GM21619 (cell line): ENCODE data around the gene SLMAP.
"Not testable (repeated sequence)": the region's sequence is repeated elsewhere in the genome, so short reads cannot be mapped to it uniquely, and the experiment has no call there.

Source experiments
- ATAC-seq: cut with Tn5 transposase; IDR thresholded peaks from one replicate; pipeline ENCODE4 v1.9.1; 2021; ENCODE audit not compliant: unreplicated experiment

The SLMAP gene

DNA sequence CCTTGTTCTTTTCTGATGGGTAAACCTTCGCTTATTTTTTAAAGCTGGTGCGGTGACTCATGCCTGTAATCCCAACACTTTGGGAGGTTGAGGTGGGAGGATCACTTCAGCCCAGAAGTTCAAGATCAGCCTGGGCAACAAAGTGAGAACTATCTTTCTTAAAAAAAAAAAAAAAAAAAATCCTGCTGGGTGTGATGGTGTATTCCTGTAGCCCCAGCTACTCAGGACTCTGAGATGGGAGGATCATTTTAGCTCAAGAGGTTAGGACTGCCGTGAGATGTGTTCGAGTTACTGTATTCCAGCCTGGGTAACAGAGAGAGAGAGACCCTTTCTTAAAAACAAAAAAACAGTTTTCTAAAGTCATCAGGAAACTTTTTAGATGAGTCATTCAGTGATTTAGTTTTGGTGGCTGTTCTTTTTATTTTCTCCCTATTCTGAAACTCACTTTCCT, 37.7 kb downstream of the SLMAP start:
- no peak for ATAC-seq

DNA sequence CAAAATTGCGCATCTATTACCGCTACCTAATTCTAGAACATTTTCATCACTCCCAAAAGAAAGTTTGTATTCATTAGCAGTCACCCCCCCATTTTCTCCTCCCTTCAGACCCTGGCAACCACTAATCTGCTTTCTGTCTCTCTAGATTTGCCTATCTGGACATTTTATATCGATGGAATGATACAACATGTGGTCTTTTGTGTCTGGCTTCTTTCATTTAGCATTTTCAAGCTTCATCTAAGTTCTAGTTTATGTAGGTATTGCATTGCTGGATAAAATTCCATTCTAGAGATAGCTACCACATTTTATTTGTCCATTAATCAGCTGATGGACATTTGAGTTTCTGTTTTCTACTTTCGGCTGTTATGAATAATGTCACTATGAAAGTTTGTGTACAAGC, 38.4 kb downstream of the SLMAP start:
- no peak for ATAC-seq

DNA sequence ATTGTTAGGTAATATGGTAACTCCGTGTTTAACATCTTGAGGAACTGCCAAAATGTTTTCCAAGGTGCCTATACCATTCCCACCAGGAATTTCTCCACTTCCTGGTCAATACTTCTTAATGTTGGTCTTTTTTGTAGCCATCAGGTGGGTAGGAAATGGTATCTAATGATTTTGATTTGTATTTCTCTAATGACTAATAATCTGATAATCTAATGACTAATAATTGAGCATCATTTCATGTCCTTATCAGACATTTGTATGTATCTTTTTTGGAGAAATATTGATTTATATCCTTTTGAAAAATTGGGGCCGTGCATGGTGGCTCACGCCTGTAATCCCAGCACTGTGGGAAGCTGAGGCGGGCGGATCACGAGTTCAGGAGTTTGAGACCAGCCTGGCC, 38.8 kb downstream of the SLMAP start:
- no peak for ATAC-seq

DNA sequence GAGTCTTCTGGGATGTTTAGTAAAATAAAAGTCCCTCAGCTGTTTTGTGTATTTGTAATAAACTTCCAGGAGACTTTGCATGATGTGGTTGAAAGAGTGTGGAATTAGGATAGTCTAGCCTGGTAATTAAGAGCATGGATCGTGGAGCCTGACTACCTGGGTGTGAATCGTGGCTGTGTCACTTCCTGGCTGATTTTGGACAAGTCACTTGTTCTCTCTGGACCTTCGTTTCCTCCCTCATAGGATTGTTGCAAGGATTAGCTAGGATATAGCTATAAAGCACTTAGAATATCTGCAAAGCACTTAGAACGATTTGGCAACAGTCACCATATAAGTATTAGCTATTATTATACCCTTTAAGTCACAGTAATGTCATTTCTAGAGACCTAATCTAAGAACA, 40.2 kb downstream of the SLMAP start:
- ATAC-seq = no peak

DNA sequence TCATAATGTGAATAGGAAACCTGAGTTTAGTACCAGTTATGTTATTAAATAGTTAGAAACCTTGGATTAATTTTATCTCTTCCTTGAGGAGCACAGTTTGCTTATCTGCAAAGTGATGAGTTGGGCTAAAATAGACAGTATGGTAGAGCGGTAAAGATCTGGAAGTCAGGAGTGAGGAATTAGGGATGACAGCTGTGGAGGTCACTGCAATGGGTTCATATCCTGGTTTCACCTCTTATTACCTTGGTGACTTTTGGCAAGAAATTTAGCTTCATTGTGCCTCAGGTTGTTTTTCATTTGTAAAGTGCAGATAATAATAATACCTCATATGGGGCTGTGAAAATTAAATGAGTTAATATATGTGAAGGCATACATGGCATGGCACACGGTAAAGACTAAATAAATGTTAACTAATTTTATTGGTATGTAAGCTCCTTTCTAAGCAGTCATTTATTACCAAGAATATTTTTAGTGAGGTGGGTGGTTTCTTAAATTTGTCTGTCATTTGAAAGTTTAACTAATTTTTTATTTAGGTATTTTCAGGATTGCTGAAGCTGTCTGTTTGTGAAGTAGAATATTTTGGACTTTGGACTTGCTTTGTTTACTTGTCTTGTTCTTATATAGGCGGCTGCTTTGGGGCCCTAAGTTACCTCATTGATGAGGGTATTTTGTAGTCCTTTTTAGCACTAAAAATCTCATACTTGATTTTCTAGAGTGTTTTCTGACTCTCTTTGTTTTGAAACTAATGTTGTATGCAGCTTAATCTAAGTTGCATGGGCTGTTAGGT, 41.8 kb downstream of the SLMAP start:
- ATAC-seq = no peak

DNA sequence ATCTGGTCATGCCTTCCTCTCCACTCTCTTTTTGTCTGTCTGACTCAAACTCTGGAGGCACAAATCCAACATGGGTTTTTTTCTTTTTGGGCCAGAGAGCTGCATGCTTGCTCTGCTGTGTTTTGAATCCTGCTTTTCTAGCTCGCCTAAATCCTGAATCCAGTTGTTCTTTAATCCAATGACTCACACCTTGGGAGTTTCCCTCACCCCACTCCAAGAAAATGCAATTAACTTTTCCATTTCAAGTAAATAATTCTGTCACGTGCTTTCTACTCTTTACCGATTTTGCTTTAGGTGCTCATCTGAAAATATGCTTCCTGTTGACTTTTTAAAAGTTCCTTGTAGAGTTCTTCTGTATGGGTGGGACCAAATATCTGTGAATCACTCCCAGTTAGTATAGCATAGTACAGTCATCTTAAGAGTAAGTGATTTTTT, 47.6 kb downstream of the SLMAP start:
- ATAC-seq = no peak

DNA sequence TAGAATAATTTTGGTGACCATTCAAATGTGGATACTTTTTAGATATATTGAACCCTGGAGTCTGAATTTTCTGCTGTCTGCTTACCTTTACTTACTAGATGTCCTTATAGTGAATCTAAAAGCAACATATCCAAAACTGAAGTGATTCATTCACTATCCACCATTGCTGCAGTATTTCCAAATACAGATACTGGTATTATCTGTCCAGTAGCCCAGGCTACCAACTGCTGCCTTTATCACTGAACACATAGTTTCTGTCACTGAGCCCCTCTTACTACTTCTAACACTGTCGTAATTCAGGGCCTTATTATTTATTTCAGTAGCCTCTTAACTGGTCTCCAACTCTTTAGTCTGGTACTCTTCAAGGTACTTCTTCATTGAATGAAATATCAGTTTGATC, 49.2 kb downstream of the SLMAP start:
- ATAC-seq = no peak

DNA sequence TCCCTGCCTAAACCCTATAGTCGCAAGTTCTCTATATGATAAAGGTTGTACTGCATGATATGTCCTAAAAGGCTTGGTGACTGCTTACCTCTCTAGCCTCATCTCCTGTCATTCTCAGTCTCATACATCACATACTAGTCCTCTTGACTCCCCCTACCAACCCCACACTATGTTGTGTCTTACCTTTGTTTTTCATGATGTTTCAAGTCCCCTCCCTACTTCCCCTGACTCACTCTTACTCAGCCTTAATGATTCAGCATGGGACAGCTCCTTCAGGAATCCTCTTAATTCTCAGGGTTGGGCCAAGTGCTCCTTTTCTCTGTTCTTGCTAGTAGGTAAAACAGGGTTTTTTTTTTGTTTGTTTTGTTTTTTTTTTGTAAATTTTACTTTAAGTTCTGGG, 49.6 kb downstream of the SLMAP start:
- no peak for ATAC-seq

DNA sequence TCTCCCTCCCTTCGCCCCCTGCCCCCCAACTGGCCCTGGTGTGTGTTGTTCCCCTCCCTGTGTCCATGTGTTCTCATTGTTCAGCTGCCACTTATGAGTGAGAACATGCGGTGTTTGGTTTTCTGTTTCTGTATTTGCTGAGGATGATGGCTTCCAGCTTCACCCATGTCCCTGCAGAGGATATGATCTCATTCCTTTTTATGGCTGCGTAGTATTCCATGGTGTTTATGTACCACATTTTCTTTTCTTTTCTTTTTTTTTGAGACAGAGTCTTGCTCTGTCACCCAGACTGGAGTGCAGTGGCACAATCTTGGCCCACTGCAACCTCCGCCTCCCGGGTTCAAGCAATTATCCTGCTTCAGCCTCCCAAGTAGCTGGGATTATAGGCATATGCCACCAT, 50.1 kb downstream of the SLMAP start:
- ATAC-seq = not testable (repeated sequence)

DNA sequence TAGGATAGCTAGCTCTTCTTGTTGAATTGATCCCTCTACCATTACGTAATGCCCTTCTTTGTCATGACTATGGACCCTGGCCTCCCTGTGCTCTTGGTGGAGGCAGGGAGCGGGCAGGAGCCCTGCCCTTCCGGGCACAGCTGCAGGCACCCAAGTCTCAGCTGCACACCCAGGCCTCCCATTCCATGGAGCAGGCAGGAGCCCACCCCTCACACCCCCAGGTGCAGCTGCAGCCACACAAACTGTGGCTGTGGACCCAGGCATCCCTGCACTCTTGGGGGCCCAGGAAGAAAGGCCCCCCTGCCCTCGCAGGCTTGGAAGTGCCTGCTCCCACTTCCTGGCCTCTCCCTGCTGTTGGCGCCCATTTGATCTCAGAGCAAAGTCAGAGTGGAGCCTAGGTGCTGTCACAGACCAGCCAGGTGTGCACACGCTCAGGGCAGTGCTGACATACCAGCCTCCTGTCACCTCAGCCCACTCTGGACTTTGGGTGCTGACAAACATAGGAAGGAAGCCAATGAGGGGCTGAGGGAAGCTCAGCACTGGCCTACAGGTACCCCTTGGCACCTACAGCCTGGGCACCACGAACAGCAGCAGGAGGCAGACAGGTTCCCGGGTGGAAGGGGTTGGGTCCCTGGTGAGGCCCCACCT, 53.0 kb downstream of the SLMAP start:
- ATAC-seq = no peak

DNA sequence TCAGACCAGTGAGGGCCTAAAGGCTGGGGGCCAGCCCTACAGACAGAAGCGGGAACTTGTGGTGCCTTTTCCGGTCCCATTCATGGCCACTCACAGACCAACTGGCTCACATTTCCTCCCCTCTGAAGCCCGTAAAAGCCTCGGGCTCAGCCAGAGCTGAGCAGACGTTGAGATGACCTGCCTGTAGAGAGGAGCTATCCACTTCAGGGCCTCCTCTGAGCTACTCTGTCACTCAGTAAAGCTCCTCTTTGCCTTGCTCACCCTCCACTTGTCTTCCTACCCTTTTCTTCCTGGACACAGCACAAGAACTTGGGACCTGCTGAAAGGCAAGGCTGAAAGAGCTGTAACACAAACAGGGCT, 53.5 kb downstream of the SLMAP start:
- ATAC-seq = no peak

DNA sequence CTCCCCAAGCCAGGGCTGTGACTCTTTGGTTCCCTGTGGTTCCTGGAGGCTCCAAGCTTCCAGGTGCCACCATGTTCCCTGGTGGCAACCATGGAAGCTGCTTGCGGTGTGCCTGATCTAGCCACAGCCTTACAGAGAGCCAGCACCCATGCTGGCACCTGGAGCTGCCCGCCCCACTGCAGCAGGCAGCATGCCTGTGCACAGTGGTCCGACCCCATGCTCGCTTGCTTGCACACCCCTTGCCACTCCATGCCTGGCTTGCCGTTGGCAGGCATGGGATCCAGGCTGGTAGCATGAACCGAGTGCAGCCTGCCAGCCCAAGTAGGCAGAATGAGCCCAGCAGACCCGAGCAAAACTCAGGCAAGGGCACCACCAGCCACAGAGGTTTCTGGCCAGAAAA, 53.9 kb downstream of the SLMAP start:
- ATAC-seq = no peak

DNA sequence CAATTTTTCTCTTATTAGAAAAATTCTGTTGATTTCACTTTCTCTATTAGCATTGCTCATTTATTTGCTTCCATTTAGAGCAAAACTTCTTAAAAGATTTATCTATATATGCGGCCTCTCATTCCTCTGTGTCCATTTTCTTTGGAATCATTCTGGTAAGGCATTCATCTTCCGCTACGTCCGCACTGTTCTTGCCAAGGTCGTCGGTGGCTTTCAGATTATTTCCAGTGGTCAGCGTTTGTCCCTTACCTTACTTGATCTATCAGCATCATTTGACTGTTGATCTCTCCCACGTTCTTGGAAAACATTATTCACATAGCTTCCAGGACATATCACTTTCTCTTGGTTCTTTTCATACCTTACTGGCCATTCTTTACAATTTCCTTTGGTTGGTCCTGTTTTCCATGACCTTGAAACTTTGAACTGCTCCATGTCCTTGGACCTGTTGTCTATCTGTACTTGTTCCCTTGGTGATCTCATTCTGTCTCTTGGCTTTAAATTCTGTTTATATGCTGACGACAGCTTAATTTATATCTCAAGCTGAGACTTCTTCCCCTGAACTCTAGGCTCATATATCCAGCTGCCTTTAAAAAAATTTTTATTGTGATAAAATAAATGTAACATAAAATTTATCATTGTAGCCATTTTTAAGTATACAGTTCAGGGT, 54.5 kb downstream of the SLMAP start:
- no peak for ATAC-seq

DNA sequence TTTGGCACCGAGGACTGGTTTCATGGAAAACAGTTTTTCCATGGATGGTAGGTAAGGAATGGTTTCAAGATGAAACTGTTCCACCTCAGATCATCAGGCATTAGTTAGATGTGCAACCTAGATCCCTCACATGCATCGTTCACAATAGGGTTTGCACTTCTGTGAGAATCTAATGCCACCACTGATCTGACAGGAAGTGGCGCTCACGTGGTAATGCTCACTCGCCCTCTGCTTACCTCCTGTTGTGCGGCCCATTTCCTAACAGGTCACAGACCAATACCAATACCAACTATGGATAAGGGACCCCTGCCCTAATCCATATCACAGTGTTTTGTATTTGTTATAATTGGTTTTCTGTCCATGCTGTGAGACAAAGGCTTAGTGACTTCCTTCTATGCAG, 58.9 kb downstream of the SLMAP start:
- peak; percentile 48 for ATAC-seq

DNA sequence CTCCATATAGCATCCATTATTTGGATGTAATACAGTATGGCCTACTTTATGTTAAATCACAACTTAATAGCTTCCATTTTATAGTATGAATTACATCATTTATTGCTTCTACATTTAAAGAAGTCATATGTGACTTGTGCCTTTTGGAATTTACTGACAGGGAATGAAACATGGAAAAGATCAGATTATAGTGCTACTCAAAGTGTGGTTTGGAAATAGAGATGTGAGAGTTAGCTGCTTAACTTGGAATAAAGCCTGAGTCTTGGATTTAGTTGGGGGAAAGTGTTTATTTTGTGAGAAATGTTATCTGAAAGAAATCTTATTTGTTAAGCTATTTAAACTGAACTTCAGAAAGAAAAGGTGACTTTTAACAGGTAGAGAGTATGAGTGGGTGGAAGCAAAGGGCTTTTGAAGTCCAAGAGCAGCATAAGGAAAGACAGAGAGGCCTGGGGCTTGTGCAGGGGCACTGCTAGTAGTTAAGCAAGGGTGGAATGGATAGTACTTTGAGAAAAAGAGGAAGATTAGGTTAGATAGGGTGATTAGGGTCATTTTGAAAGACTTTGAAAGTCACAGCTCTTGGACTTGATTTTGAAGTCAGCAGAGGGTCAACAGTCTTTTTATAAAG, 60.5 kb downstream of the SLMAP start:
- no peak for ATAC-seq

DNA sequence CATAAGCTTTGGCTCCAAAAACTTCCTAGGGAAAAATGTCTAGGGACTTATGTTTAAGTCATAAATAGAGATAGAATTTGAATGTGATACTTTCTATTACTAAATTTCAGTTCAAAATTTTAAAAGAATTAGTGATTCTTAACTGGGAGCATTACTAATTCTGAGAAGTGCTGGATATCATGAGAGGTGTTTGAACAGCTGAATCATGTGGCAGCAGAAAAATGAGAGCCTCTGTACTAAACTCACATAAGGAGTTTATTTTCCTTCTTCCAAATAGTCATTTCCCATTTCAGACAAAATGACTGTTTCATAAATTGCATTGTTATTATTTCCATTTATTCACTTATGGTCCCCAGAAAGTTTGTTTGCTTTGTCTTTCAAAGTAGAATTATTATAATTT, 62.7 kb downstream of the SLMAP start:
- ATAC-seq = no peak

DNA sequence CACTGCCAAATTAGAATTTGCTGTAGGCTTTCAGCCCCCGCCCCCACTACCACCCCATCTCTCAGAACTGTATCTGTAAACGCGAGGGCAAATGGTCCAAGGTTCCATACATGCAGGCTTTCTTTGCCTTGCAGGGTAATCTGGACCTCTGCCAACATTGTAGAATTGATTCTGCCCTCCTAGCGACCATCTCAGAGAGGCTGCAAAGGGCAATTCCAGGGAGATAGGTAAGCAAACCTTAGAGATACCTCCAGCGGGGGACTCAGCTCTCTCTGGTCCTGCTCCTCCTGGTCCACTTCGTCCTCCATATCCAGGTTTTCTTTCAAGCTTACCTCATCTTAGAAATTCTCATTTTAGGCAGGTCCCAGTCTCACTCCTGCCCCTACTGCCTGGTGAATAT, 64.4 kb downstream of the SLMAP start:
- ATAC-seq = no peak

DNA sequence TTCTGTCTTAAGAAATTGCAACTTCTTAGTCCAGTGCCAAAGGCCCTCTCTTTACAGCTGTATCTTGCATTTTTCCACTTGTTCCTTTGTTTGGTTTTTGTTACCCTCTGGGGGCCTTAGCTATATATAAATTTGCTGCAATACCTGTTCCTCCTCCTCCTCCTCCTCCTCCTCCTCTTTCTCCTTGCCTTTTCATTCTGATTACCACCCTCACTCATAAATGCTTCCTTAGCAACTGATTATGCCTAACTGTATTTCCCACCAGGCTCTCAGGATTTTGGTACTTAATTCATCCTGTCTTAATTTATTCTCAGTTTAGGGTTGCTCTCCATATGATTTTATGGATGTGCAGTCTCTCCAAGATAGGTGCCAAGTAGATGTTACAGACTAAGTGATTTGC, 65.7 kb downstream of the SLMAP start:
- no peak for ATAC-seq

DNA sequence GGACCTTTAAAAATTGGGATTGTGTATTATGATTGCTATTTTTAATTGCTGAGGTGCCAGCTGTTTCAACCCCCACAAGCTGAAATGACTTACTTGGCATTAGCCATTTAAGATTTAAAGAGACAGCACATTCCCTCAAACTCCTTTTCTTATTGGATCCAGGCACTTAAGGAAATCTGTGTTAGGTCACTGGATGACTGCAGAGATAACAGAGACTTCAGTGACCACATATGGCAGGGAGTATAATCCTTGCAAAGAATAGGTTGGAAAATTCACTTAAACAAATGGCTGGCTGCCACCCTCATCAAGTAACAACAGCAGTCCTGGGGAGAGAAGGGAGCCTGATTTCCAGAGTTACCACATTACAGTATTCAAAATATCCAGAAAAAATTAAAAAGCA, 66.6 kb downstream of the SLMAP start:
- no peak for ATAC-seq

DNA sequence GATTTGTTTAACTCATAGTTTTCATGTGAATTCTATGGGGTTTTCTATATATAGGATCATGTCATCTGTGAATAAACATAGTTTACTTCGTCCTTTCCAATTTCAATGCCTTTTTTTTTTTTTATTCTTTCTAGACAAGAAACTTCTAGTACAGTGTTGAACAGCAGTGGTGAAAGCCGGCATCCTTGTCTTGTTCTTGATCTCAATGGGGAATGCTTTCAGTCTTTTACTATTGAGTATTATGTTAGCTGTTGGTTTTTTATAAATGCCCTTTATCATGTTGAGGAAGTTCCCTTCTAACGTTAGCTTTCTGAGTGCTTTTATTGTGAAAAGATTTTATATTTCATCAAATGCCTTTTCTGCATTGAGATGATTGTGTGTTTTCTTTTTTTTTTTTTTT, 69.0 kb downstream of the SLMAP start:
- no peak for ATAC-seq

DNA sequence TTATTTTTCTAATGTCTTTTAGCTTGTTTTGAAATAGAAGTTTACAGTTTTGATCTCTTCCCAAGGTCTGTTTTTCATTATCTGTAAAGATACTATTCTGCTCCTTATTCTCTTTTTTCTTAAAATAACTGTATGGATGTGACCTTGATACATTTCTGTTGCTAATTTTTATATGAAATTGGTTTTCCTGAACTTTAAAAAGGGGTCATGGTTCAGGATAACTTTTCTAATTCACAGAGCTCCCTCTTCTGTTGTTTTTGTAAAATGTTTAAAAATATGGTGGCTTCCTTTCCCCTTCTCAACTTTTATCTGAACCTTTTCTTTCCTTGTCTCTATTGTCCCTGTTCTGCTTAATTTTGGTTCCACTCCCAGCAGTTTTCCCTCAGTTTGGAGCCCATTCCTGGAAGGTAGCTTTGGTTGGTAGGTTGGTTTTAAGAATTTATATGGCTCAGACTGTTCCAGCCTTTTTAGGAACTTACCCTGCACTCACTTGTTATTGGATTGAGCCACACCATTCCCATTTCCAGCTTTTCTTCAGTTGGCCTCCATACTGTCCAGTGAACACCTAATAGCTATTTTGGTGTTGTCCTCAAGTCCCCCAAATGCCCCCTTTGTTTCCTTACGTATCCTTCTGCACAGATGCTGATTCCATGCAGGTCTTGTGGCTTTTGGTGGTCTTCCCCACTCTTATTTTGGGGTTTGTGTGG, 70.3 kb downstream of the SLMAP start:
- ATAC-seq = no peak
